Measurements from ENCODE around the gene COMMD9.

GRCh38 chr11:36270701-36271100 lies 18.5 kb downstream of the COMMD9 start:
- no peak for TF ChIP-seq CTCF (IDR thresholded peaks at IDR 0.05)
- TF ChIP-seq POLR2A (IDR thresholded peaks at IDR 0.05): no peak
